ENCODE measurements around the gene PHLPP1.

DNA sequence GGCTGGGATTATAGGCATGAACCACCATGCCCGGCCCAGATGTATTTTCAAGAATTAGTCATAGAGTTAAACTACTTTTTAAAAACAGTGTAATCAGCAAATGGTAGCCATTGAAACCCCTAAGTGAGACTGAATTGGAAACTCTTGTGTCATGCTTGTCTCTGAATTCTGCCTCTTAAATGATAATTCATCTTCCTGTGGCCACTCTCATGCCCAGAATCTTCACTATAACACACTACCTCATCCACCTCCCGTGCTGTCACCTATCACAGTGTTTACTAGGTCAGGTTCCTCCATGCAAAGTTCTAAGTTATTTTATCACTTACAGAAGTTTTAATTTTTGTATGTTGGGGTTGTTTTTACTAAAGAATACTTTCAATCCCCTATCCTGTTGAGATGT is 197.5 kb downstream of the PHLPP1 start:
- no peak for TF ChIP-seq ZSCAN5A (tag by site-specific recombination; IDR thresholded peaks at IDR 0.05)
- TF ChIP-seq SETDB1 (IDR thresholded peaks at IDR 0.05; ENCODE audit: insufficient read length, low read length): no peak
- TF ChIP-seq, protein P1, sequence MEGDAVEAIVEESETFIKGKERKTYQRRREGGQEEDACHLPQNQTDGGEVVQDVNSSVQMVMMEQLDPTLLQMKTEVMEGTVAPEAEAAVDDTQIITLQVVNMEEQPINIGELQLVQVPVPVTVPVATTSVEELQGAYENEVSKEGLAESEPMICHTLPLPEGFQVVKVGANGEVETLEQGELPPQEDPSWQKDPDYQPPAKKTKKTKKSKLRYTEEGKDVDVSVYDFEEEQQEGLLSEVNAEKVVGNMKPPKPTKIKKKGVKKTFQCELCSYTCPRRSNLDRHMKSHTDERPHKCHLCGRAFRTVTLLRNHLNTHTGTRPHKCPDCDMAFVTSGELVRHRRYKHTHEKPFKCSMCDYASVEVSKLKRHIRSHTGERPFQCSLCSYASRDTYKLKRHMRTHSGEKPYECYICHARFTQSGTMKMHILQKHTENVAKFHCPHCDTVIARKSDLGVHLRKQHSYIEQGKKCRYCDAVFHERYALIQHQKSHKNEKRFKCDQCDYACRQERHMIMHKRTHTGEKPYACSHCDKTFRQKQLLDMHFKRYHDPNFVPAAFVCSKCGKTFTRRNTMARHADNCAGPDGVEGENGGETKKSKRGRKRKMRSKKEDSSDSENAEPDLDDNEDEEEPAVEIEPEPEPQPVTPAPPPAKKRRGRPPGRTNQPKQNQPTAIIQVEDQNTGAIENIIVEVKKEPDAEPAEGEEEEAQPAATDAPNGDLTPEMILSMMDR (tag by site-specific recombination; IDR thresholded peaks at IDR 0.05): no peak
- TF ChIP-seq YY1 (tag by site-specific recombination; IDR thresholded peaks at IDR 0.05): no peak
